GM21786 (cell line): Measurements from ENCODE around the gene MISP3.

Experiments
- ATAC-seq: cut with Tn5 transposase; IDR thresholded peaks from one replicate; pipeline ENCODE4 v1.9.1; 2021; ENCODE audit not compliant: unreplicated experiment

MISP3 gene

DNA sequence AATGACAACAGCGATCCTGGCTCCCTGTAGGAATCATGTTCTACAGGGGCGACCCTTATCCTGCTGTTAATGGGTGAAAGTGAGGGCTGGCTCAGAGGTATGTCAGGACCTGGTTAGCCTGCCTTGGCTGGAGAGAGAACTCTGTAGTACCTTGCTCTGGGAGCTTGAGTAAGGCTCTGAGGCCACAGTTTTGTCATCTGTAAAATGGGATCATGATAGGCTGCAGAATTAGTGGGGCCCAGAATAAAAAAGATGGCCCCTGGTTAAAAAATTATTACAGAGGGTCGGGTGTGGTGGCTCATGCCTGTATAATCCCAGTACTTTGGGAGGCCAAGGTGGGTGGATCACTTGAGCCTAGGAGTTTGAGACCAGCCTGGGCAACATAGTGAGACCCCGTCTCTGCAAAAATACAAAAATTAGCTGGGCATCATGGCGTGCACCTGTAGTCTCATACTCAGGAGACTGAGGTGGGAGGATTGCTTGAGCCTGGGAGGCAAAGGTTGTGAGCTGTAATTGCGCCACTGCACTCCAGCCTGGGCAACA is 28.5 kb downstream of the MISP3 start:
- ATAC-seq = no peak

DNA sequence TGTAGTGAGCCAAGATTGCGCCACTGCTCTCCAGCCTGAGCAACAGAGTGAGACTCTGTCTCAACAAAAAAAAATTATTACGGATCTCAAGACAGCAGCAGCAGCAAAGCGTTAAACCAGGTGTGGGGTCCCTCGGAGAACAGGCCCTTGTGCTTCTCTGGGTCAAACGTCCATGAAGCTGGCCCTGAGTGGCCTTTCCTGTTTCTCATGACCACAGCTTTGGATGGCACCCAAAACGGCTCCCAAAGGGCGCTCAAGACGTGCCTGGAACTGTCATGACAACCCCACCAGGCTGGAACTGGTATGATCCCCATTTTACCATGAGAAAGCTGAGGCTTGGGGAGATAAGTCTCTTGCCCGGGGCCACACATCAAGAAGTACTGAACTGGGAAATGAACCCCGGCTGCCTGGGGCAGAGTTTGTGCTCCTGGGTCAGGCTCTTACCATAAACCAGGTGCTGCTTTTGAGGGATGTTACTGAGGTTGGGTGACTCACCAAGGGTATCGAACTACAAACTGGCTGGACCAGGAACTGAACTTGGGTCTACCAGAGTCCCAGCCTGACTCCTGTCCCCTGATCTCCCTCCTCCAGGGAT is 29.6 kb downstream of the MISP3 start:
- ATAC-seq = no peak

DNA sequence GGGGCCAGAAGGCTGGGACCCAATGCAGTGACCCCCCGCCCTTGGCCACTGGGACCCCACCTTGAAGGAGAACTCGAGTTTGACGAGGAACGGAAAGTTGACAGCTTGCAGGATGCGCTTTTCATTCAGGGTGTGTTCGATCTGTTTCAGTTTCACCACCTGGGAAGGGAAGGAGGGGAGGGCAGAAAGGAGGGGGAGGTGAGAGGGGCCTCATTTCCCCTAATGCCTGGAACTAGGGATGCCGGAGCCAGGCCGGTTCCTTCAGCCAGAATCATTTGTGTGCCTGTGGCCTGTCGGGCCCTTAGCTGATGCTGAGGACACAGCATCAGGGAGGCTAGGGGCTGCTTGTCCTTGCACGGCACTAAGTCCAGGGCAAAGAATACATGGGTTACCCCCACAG is 30.2 kb downstream of the MISP3 start:
- no peak for ATAC-seq

DNA sequence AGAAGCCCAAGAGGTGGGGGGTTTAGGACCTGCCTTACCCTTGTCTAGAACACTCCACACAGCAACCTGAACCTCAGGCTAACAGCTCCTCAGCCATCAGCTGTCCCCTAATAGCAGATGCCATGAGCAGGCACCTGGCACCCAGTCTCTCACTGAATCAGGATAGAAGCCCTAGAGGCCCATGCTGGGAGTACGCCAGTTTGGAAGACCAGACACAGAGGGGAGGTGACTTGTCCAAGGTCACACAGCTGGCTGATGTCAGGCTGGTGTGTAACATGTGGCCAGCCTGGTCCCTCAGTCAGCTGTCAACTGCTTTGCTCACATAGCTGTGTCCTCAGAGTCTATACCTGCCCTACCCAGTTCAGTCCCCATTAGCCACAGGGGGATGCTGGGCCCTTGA is 30.7 kb downstream of the MISP3 start:
- ATAC-seq = no peak

DNA sequence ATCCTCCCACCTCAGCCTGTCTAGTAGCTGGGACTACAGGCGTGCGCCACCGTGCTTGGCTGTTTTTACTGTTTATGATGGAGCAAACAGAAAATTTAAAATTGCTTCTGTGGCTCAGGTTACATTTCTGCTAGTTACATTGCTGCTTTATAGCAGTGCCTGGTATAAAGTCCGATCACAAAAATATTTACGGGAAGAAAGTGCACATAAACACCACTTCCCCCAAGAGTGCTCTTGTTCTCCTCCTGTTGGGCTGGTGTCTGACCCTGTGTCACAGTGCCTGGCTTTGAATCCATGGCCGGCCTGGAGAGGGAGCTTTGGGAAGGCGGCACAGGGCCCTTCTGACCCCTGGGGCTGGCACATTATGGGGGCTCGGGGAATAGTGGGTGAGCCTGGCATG is 33.1 kb downstream of the MISP3 start:
- ATAC-seq = no peak

GRCh38 chr19:14106840-14107239 is 34.3 kb downstream of the MISP3 start:
- no peak for ATAC-seq

- ATAC-seq = no peak
Observed at GRCh38 chr19:14107581-14108461, 35.2 kb downstream of the MISP3 start.

DNA sequence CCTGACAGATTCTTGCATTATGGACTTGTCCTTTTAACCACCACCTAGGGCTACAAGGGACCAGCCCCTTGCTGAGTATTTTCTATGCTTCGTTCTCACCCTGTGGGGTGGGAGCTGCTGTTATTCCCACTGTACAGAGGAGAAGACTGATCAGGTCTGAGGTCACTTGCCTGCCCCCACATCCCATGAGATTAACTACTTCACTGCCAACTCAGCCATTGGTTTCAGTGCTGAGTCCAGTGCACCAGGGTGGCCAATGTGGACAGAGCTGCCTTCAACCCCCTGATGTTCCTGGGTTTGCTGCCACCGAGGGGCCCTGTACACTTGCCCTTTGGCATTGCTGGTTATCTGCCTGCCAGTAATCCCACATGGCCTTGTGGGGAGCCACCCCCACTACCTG is 38.1 kb downstream of the MISP3 start:
- ATAC-seq = no peak

- ATAC-seq = no peak
Observed at GRCh38 chr19:14111486-14111885, 38.9 kb downstream of the MISP3 start.

DNA sequence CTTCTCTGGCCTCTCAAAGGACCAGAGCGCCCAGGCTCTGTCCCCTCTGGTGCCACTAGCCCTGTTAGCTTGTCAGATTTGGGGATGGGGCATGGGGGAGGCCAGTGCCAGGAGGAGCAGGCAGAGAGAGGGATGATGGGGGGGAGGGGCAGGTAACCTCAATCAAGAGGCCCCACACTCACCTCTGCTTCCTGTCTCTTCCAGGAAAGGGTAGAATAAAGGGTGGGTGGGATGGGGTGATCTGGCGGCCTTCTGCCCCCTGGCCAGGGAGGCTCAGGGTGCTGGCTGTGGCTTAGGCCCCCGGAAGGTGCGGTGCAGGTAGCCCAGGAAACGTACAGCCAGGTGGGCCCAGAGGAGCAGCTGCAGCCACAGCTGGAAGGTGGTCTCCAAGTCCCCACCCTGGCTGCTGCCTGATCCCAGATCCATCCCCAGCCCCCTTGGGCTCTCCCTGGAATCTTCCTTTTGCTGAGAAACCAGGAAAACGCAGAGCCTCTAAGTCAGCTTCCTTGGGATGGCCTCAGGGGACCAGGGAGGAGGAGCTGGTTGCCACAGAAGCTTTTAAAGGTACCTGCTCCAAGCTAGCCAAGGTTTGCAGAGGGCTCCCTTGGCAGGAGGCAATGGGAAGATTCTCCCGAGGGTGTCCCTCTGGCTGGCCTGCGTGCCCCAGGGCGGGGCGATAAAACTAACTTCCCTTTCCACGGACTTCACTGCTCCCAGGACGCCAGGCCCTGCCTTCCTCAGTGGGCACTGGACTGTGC is 39.6 kb downstream of the MISP3 start:
- ATAC-seq = no peak

DNA sequence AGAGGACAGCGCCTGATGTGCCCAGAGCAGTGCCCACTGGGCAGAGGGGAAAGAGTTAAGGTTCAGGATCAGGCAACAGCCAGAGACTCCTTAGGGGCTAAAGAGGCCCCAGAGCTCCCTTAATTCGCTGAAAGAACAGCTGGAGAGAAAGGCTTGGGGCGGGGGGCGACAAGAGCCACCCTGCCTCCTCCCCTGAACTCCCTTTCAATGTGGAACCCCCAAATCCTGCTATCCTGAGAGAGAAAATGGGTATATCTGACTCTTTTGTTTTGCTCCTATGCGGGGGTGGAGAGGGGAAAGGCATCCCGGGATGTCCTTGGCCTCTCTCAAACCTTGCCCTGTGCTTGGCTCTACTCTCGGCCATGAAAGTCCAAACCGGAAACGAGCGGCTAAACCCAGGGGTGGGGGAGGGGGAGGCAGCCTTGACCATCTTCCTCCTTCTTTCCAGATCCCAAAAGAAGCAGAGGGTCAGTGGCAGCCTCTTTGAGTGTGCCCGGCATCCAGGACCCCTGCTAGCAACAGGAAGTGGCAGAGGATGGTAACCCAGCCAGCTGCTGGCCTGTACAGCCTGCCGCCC is 40.3 kb downstream of the MISP3 start:
- ATAC-seq = no peak

DNA sequence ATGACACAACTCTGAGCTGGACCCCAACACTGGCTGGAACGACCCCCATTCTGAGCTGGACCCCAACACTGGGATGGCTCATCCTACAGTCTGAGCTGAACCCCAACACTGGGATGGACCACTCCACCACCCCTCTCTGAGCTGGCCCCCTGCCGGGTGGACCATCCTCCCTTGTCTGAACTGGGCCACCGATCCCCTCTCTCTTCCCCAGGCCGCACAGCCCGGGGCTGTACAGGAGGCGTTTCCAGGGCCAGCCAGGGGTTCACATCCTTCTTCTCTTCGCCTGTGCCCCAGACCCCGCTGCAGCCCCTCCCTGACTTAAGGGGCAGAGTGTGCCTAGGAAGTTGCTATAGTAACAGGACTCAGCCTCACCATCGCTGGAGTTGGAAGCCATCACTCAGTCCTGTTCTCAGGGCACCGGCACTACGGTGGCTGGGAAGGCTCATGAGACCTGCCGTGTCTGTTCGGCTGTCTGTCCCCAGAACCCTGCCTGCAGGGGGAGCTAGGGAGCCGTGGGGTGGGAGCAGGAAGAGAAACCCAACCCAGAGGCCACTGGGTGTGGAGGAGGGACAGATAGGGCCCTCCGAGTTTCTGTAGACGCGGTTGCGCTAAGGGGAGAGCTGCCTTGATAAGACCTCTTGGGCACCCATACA is 41.3 kb downstream of the MISP3 start:
- no peak for ATAC-seq

GRCh38 chr19:14114439-14114838 is 41.9 kb downstream of the MISP3 start:
- ATAC-seq = no peak

DNA sequence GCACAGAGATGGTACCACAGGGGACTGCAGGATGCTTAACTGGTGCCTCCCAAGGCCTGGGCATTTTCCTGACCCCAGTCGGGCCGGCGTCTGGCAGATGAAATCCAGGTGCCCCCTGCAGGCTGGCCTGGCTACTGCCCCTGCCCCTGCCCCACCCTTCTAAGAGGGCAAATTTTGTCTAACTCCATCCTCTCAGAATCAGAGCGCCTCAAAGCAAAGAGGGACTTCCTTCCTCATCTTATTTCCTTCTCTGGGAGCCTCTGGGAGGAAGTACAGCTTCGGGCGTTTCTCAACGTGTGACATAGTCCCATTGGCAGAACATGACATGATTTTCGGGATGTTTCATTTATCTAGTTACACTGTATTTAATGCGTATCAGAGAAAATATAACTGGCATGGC is 42.3 kb downstream of the MISP3 start:
- ATAC-seq = no peak

DNA sequence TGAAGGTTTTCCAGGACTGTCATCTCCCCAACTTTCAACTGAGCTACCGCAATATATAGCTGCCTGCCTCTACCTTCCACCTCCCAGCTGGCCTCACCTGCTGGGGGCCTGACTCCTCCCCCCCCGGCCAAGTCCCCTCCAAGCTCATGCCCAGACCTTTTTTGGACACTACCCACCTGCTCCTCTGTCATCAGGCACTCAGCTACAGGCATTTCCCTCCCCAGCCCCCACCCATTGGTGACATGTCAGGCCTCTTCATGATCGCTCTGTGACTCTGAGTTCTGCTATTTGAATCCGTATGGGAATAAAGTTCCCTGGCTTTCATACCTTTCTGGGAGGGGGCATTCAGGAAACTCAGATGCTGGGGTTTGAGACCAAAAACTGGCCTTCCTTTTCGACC is 43.2 kb downstream of the MISP3 start:
- no peak for ATAC-seq

- ATAC-seq = no peak
Observed at GRCh38 chr19:14116525-14116917, 43.9 kb downstream of the MISP3 start.

GRCh38 chr19:14116918-14117578 is 44.5 kb downstream of the MISP3 start:
- ATAC-seq = peak; percentile 8

DNA sequence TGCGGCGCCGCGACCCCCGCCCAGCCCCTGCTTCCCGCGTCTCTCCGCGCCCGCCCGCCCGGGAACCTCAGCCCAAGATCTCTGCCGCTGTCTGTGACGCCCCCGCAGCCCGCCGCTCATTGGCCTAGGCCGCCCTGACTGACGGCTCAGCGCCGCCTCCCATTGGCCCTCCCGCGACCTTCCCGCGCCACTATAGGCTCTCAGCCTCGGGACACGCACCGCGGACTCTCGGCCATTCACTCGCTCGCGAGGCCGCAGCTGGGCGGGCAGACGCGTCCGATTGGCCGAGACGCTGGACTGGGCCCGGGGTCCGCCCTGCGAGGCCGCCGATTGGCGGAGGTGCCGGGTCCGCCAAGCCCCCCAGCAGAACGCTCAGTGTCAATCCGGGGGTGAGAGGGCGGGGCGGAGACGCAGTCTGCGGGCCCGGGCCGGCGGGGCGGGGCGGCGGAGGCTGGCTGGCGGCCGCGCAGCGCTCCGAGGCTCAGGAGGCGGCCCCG is 45.1 kb downstream of the MISP3 start, which contains the start of gene PRKACA:
TSS of gene PRKACA (minus strand) at position 95 of the 497 bp plus-strand sequence. CDS start 215 bp downstream, outside the sequence.
- peak; percentile 89 for ATAC-seq

DNA sequence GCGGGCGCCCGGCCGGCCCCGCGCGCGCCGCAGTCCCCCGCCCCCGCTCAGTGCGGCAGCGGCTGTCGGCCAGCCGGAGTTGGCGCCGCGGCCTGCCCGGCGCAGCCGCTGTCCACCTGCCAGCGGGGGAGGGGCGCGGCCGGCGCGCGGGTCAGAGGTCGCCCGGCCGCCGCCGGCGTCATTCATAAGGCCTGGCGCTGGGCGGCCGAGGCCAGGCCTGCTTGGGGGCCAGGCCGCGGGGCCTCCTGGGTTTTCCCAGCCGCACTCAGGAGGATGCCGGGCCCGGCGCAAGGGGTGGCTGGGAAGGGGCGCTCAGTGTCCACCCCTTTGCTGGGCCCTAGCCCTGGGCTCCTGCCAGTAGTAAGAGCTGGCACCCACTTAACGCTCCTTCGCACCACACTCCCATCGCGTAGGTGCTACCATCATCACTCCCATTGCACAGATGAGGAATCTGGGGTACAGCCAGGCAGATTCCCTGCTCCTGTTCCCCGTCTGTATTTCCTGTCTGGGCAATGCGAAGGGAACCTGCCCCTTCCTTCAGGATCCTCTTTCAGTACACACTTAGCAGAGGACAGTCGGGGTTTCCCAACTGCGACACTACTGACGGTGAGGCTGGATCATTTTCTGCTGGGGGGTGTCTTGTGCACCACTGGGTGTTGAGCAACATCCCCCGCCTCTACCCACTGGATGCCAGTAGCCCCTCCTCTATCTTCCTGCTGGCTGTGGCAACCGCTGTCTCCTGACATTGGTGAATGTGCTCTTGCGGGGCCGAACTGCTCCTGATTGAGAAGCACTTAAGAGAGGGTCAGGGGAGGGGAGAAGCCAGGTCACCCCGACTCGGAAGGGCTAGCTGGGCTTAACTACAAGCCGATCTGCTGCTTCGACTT is 45.8 kb downstream of the MISP3 start:
- ATAC-seq = peak; percentile 36
